Forelimb muscle (tissue), 1 donor: ENCODE results near the gene PTPRK. TPM values are rescaled to one million over a fixed set of nuclear protein-coding genes. Genes with fewer than 3 reads are reported as not detected.

ENCODE experiments used
- DNase-seq: peaks from one replicate; pipeline ENCODE4 v3.0.0-alpha.2; 2013; ENCODE audit warnings: low read depth
- polyA plus RNA-seq: library from polyadenylated mRNA; unstranded; fragments of 120-200 nt; gene quantifications from one replicate; pipeline ENCODE4 v1.2.1, GENCODE V29; 2013; ENCODE audit not compliant: insufficient read length

PTPRK gene
- polyA plus RNA-seq, 1 donor = 15.6 TPM

DNA sequence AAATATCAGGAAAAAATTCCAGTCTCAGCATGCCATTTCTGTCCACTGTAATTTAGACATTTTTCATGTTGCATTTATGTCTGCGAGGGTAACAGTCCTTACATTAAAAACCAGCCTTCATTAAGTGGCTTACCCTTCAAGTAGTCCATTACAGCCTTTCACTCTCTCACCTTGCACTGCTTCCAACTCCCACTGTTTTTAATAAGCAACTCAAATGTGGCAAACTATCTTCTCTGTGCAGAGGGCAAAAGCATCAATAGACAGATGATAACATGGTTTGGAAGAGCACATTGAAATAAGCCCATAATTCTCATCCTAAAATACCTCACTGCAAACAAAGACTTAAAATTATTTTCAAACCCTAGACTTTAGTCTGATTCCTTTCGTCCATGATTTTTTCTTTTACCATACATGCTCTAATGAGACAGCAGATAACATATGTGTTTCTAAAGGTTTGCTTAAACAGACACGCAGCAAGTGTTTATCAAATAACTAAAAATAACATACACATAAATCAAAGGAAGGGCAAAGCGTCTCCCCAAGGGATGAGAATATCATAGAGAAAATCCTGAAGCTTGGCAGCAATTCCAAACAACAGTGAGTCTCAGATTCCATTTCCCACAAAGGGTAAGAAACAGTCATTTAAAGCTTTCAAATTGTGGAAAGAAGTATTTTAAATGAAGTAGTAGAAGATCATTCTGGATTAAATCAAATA is 130.4 kb downstream of the PTPRK start:
- DNase-seq = no peak

DNA sequence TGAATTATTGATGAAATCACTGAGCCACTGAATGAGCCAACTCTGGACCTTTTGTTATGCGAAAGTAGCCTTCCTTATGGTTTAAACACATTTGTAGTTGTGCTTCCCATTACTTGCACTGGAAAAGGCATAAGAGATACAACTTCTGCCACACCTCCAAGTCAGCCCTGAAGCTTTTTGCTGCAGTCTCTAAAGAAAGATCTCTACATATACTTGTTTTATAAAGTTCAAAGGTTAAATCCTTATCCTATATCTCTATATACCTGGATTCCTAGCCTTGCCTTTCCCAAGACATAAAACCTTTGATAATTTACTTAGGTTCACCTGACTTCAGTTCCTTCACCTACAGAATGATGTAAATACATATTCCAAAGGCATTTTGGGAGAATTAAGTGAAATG is 132.0 kb downstream of the PTPRK start:
- no peak for DNase-seq

DNA sequence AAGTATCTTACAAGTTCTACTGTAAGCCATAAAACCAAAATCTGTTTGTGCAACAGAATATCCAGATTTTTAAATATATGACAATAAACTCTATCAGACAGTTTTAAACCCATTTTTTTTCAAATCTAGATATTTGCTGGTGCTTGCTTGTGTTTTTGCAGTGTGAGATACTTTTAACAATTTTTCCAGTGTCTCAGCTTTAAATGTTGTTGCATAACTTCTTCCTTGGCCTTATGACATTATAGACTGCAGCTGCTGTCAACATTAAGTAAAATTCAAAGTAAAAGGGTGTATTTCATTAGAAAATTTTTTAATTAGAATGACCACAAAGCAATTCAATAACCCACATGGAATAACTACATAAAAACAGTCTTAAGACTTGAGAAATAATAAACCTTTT is 139.5 kb downstream of the PTPRK start:
- DNase-seq = no peak

DNA sequence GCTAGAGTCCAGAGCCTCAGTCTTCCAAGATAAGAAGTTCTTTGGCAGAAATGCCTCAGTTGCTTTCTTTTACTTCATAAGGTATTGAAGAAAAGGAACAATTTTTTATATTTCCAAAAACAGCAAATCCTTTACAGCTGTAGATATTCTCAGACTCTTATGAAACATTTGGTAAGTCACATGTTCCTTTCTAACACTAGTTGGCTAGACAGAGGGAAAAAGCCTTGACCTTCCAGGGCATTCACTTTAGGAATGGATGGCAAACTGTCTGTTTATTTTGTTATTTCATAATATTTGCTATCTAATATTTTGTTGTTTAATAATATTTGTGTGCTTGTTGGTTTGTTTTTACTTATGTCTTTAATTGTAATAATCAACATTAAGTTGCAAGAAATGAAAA is 140.8 kb downstream of the PTPRK start:
- no peak for DNase-seq

DNA sequence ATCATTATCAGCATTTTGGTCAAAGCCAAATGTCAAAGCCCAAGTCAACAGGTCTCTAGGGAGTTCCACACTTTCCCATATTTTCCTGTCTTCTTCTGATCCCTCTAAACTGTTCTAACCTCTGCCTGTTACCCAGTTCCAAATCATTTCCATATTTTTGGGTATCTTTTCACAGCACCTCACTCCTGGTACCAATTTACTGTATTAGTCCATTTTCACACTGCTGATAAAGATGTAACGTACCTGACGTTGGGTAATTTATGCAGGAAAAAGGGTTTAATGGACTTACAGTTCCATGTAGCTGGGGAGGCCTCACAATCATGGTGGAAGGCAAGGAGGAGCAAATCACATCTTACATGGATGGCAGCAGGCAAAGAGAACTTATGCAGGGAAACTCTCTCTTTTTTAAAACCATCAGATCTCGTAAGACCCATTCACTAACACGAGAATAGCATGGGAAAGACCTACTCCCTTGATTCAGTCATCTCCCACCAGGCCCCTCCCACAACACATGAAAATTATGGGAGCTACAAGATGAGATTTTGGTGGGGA is 143.4 kb downstream of the PTPRK start:
- DNase-seq = no peak

DNA sequence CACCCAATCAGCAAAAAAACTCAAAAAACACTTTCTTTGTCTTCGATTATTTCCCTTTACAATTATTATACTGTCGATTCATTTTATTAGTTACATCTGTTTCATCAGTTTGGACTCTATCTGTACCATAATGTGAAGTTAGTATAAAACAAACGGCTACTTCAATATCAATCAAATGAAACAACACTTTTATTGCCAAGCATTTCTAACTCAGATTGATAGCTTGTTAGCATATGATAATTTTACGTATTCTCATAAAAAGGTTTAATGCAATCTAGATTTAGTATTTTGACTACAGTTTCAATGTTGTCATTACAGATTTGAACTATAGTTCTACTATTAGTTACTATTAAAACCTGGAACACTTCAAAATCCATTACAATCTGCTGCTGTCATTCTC is 149.3 kb downstream of the PTPRK start:
- no peak for DNase-seq

DNA sequence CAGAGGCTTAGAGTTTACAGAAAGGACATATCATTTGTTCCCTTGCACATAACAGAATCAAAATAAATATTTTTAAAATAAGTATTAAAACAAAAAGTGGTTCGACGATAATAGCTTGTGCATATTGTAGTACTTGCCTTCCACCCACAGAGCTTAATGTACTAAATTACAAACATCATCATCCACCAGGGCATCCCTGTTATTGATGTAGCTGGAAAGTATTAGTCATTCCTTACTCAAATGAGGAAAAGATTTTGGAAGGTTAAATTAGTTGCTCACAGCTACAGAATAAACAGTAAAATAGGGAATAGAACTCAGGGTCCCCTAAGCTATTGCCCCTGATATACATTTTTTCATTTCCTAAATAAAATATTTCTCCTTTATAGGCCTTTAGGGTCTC is 150.3 kb downstream of the PTPRK start:
- peak; percentile 43 for DNase-seq

DNA sequence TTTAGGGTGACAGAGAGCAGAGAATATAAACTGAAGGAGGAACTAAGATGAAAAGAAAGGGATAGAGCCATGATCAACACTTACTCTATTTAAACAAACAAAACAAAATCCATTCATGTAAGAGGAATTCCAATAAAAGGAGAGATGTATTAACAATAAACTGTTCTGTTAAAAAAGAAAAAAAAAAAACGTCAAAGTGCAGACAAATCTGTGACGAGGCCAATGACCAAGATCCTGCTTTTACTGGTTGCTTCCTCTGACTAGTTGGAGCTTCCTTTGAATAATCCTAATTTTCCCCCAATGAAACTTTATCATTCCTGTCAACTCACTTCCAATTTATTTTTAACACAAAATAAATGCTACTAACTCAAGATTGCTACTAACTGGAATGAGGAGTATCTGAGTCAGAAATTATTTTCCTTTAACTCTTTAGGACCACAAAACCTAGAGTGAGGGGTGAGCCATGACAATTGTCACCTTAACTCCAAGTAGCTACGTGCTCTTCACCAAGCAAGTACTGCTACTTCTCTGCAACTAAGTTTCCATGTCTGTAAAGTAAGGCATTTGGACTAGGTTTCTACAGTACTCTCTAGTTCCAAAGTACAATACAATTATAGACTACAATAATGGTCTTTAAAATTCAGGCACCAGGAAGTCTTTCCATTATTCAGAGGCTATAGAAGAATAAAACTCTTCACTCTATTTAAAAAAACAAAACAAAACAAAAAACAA is 152.0 kb downstream of the PTPRK start:
- no peak for DNase-seq

DNA sequence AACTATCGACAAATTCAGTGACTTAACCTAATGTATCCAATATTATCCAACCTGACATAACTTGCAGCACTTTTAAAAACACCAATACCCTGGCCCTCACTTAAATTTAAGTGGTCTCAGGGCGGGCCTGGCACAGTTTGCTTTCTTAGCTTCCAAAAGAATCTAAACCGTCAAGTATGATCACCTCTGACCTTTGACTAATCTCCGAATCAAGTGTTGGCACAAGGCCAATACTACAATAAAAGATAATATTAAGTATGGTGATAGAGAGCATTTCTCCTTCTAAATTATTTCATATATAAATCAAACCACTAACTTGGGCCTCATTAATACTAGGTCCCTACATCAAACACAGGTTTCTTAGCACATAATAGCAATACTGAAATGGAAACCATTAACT is 153.0 kb downstream of the PTPRK start:
- DNase-seq = no peak

DNA sequence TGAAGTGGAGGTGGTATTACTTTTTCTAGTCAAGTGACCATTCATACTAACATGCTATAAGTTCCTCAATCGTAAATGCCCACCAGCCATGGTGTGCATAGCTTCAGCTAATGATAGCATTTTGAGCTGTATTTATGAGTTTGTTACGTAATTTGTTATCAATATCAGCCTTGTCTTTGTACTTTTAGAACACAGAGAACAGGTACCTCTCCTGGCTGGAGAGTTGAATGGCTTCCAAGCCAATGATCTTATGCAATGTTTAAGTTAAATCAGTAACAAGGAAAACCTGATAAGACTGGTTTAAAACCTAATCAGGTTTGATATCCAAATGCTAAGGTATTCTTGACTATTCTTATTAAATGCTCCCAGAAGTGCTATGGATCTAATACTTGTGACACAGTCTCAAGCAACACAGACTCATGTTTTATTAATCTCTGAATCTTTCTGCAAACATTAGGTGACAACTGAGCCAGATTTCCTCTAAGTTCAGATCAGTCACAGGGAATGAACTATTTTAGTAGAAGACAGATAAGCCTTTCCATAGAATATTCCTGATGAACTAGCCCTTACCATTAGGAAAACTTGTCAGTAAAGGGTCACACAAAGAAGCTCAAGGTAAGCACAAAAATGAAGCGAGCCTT is 154.8 kb downstream of the PTPRK start:
- no peak for DNase-seq

DNA sequence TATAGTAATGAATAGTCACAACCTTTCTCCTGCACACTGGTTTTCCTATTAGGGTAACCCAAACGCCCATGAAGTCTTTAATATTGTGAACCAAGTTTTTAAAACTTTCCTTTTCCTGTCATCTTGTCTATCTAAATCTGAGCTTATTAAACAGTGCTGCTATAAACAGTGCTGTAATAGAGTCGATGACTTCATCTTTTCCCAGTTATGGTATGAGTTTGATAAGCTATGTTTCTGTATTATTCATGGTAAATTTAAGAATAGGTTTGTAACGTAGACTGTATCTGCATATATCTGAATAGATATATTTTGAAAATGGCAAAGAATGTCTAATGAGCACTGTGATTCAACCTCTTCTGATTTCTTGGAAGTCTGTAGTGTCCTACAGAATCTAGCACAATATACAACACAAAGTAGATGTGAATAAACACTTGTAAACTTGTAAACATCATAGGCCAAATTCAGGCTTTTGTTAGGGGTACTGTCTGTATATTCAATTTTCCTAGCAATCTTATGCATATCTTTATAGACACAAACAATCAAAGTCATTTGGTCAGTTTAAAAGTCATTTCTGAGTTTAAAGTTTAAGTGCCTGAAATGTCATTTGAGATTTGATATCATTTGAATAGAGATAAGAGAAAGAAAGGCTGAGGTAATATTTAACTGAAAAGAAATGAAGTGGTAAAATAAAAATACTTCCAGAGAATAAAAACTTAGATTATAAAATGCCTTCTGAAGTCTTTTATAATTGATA is 155.5 kb downstream of the PTPRK start:
- no peak for DNase-seq

DNA sequence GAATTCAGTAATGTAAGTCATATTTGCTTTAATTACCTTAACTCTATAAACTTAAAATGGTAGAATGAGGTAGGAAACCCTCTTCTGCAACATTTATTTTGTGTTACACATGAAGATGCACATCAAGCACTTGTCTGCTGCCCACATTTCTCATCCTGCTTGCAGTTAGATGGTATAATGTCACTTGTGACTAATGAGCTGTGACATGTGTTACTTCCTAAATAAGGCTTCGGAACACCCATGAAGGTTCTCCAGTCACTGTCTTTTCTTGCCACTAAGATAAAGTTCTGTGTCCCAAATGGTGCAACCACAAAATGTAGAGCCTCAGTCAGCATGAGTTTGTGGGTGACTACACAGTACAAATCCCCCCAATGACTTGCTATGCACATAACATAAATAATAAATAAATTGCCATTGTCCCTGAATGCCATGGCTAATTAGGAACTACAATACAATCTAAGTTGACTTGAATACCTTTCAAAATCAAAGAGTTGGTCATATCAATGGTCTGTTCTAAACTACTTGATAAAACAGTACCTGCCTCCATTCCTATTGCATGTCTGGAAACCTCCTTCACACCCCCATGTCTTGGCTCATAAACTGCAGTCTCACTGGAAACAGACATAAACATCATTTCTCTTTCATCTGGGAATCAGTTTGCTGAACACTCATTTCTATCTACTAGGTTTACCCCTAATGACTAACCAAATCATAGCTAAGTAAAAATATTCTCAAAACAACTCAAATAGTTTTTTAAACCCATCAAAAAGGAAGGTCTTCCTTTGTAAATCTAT is 157.2 kb downstream of the PTPRK start:
- no peak for DNase-seq

DNA sequence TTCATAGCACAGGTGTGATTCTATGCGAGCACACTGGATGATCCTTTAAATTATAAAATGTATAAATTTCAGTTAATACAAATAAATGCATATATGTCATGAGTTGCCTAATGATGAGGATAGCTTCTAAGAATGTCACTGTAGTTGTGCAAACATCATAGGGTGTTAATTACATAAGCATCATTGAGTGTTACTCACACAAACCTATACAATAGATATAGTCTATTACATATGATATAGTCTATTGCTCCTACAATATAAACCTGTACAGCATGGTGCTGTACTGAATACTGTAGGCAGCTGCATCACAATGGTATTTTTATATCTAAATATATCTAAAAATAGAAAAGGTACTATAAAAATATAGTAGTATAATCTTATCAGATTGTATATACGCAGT is 159.0 kb downstream of the PTPRK start:
- no peak for DNase-seq

DNA sequence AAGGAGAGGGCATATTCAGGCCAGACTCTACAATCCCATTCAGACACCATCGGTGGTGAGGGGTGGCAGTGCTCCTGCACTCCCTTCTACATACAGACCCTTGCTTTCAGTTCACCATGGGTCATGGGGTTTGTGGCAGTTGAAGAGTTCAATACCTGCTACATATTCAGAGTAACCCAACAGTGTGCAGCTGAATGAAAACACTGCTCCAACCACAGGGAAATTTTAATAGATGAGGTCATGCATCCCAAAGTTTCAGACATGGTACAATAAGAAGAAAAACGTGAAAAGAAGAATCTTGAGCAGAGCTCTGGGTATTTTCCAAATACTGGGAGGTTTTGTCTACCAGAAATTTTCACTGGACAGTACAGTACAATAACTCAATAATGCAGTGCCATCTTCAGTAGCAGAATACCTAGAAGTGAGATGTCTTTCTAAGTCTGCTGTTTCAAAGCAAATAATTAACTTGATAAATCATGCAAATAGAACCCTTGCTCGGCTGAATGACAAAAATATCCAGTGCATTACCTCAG is 162.1 kb downstream of the PTPRK start:
- DNase-seq = no peak

DNA sequence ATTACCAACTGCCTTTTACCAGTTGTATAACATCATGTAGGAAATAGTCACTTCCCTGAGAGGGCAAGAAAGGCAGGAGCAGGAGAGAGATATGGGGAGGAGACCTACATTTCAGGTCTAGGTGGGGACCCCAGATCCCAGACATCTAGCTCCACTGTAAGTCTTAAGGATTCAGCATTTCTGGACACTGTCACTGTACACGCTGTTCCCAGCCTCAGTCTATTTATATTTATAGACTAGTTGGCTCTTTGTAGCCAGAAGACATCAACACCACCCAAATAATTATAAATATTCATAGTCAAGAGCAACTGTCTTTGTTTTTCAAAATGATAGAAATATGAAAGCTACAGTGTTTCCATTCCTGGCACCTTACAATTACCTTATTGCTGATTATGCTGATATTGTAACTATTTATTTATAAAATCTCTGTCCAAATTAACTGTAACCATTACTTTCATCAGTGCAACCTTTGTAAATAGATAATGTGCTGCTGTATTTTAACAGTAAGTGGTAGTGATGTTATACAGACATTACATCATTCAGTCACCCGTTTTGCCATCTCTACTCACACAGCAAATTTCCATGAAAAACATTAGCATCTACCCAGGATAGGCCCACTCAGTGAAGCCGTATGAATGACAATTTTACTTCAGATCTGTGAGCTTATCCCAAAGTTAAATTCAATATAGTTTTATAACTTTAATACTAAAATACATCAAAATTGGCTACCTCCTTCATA is 162.8 kb downstream of the PTPRK start:
- no peak for DNase-seq

DNA sequence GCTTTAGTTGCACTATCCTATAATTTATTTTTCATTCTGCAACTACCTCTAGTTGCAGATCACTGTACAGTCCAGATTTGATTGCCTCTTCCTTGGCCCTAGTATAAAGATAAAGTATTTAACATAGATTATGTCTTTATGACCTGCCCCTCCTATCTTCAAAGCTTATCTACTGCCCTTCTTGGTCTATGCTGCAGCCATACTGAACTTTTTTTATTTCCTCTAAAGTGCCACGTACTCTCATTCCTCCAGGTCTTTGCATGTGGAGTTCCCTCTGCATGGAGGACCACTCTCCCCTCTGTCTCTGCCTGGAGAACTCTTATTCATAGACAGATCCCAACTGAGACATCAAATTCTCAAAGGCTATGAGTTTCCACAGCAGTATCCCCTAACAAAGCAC is 168.0 kb downstream of the PTPRK start:
- no peak for DNase-seq

DNA sequence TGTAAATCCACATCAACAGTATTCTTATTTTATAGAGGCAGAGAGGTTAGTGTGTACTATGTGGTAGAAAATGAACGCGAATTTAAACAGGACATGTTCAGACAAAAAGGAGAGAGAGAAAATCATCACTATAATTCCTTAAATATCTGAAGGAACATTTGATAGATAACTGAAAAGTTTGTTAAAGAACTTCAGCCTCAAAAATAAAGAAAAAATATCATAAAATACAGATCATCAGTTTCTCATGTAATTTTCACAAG is 169.2 kb downstream of the PTPRK start:
- no peak for DNase-seq

DNA sequence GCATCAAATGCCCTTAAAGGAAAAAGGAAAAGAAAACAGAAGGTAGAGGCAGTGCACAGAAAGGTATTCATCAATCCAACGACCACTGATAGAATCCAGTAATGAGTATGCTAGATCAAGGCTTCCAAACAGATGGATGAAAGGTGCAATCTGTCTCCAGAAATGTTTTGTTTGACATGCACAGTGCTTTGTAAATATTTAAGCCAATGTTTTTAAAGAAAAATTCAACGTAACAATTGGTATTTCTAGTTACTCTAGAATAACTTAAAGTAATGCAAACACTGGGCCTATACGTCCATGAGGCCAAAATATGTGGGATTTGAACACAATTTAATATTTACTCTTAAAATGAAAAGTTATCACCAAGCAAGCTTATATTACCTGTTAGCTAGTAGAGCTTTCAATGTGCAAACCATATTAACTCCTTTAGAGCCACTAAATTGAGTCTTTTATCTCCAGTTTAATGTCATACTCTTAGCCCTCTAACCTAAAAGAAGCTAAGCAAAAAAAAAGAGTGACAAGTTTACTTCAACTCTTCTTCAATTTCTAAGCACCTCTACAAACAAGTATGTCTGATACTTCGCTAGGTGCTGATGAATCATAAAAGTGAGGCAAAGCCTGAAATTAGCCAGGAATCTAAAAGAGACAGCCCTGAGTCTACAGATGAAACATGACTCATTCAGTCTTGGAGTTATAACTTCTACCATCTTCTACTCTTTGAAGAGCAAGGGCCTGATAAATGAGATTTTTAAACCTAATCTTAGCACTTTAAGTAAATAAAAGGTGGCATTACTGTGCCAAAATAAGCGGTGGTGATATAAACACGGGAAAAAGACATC is 169.8 kb downstream of the PTPRK start:
- no peak for DNase-seq

DNA sequence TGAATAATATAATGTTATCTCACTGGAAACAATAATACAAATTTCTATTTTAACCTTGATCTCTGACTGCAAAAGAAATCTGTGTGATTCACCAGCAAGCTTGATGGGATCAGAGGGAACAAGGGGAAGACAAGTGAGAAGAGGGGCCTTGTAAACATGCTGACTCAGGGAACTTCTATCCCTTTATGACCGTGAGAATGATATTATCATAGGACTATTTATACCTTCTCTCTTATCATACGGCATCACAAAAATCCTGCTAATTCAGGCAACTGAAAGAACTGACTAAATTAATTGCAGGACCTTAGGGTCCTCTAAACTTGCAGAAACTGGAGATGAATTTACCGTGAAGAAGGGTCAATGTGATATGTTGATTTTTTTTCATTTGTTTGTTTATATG is 173.3 kb downstream of the PTPRK start:
- DNase-seq = no peak

DNA sequence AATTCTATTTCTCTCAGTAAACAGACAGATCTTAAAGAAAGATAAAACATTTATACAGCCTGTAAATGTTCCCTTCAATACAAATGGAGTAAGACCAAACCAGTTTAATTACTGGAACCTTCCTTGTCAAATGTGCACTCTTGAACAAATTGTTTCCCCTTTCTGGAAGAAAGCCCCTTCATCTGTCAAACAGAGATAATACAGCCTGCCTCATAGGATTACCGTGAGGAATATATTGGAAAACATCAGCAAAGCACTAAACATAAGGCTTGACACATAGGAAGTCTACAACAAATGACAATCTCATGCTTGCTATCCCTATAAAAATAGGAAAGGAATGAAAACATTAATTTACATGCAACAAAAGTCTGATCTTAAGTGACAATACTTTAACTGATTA is 173.8 kb downstream of the PTPRK start:
- no peak for DNase-seq
